Measurements from ENCODE around the gene SYDE1. TPM values are rescaled to one million over a fixed set of nuclear protein-coding genes. Genes with fewer than 3 reads are reported as not detected.

The SYDE1 gene
- total and polyA plus RNA-seq, 7 experiments from 2014 or later, result 0.12 to 2.1 (median 0.64) TPM; not detected in 1

GRCh38 chr19:15144046-15144646 is 36.9 kb downstream of the SYDE1 start:
- Mint-ChIP-seq H3K27ac (peak overlapping the region in 3 of 9 donors; percentile 3 to 42 (median 9)), H3K36me3 (peaks cover 0 to 4% (median 0%) of the 10 kb centered on the region in 5 donors), H3K9me3 (peaks cover 0 to 9% (median 3%) of the 10 kb centered on the region in 11 donors), H3K27me3 (no peaks in the 10 kb centered on the region), H3K4me3 (no peak overlapping the region), H3K4me1 (peaks cover 4 to 16% (median 6%) of the 10 kb centered on the region in 7 donors)
- intact Hi-C loops (cut with micrococcal nuclease), result no loop called here
- ATAC-seq, result no peak
- Histone ChIP-seq H3K36me3 (ENCODE audit: control insufficient read depth in 2 of 3, insufficient read depth in 3 of 3, low read length in 3 of 3) (no peaks in the 10 kb centered on the region), H3K4me1 (ENCODE audit: control insufficient read depth in 2 of 2, insufficient read depth in 2 of 2, low read length in 2 of 2) (no peaks in the 10 kb centered on the region), H3K27ac (ENCODE audit: low read depth, low read length) (no peak overlapping the region), H3K4me3 (ENCODE audit: low read length) (no peak overlapping the region), H3K9me3 (ENCODE audit: control insufficient read depth in 2 of 3, low read length in 3 of 3) (peaks cover 0 to 4% (median 0%) of the 10 kb centered on the region in 3 experiments), H3K27me3 (ENCODE audit: control insufficient read depth in 2 of 2, insufficient read depth in 2 of 2, low read length in 2 of 2) (no peaks in the 10 kb centered on the region)
- no peak for DNase-seq
- ChIA-PET POLR2A (interaction anchor here (0.6 kb wide), 1 partner anchor 274 kb away, joined by 3 read pairs; the partner anchor contains the start of gene AKAP8L), CTCF (no interaction called here)

DNA sequence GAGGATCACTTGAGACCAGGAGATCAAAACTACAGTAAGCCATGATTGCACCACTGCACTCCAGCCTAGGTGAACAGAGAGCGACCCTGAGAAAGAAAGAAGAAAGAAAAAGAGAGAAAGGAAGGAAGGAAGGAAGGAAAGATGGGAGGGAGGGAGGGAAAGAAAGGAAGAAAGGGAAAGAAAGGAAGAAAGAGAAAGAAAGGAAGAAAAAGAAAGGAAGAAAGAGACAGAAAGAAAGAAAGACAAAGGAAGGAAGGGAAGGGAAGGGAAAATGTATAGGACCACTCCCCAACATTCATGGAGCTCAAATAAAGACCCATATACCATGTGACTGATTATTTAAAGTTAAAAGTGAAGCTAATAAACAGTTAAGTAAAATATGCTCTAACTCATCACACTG is 39.9 kb downstream of the SYDE1 start:
- no peaks in the 10 kb centered on the region for H3K36me3 Mint-ChIP-seq
- ChIA-PET CTCF (interaction anchor here (1.6 kb wide), 1 partner anchor 45 kb away, joined by 9 read pairs; no protein-coding TSS in a partner anchor), POLR2A (no interaction called here)
- Histone ChIP-seq H3K4me1 (ENCODE audit: control insufficient read depth in 2 of 2, insufficient read depth in 2 of 2, low read length in 2 of 2) (no peaks in the 10 kb centered on the region), H3K9me3 (ENCODE audit: control insufficient read depth in 2 of 3, low read length in 3 of 3) (no peaks in the 10 kb centered on the region), H3K27me3 (ENCODE audit: control insufficient read depth in 2 of 2, insufficient read depth in 2 of 2, low read length in 2 of 2) (no peaks in the 10 kb centered on the region), H3K27ac (ENCODE audit: low read depth, low read length) (no peak overlapping the region), H3K4me3 (ENCODE audit: low read length) (no peak overlapping the region), H3K36me3 (ENCODE audit: control insufficient read depth in 2 of 3, insufficient read depth in 3 of 3, low read length in 3 of 3) (no peaks in the 10 kb centered on the region)
- intact Hi-C loops (cut with micrococcal nuclease), result no loop called here
- H3K4me3 Mint-ChIP-seq, result peak overlapping the region in 1 of 10 donors; percentile 32
- DNase-seq (no peak), ATAC-seq (no peak)
- H3K4me1 Mint-ChIP-seq, result peaks cover 8 to 22% (median 14%) of the 10 kb centered on the region in 7 donors
- peaks cover 0 to 4% (median 0%) of the 10 kb centered on the region in 5 donors for H3K27me3 Mint-ChIP-seq
- peaks cover 0 to 3% (median 0%) of the 10 kb centered on the region in 11 donors for H3K9me3 Mint-ChIP-seq
- H3K27ac Mint-ChIP-seq, result peak overlapping the region in 4 of 9 donors; percentile 26 to 84 (median 54)

DNA sequence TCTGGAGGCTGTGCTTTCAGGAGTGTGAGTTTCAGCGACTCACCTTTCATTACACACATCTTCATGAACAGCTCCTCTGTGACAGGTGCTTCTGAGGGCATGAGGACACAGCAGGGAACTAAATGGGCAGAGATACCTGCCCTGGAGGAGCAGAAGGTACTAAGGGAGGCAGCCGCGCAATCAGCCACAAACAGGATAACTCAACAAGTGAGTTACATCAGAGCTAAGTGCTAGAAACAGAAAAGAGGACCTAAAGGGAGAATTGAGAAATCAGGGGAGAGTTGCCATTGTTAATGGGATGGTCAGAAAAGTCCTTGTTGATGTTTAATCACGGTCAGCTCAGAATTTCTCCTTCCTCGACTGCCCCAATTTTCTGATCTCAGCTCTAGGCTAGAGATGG is 42.5 kb downstream of the SYDE1 start:
- CTCF ChIA-PET, result interaction anchor here (0.8 to 4.4 kb wide), 8 partner anchors 14 to 61 kb away, joined by 3 to 50 read pairs (median 5); a partner anchor contains a TSS
- peaks cover 2 to 12% (median 8%) of the 10 kb centered on the region in 5 donors for H3K27me3 Mint-ChIP-seq
- Histone ChIP-seq H3K27me3 (ENCODE audit: control insufficient read depth in 2 of 2, insufficient read depth in 2 of 2, low read length in 2 of 2) (no peaks in the 10 kb centered on the region), H3K27ac (ENCODE audit: low read depth, low read length) (no peak overlapping the region), H3K4me3 (ENCODE audit: low read length) (no peak overlapping the region), H3K9me3 (ENCODE audit: control insufficient read depth in 2 of 3, low read length in 3 of 3) (peaks cover 0 to 4% (median 0%) of the 10 kb centered on the region in 3 experiments), H3K4me1 (ENCODE audit: control insufficient read depth in 2 of 2, insufficient read depth in 2 of 2, low read length in 2 of 2) (no peaks in the 10 kb centered on the region), H3K36me3 (ENCODE audit: control insufficient read depth in 2 of 3, insufficient read depth in 3 of 3, low read length in 3 of 3) (no peaks in the 10 kb centered on the region)
- ATAC-seq (no peak), DNase-seq (no peak)
- H3K36me3 Mint-ChIP-seq, result peaks cover 0 to 5% (median 0%) of the 10 kb centered on the region in 5 donors
- peak overlapping the region in 2 of 9 donors; percentile 54 to 56 for H3K27ac Mint-ChIP-seq
- H3K4me1 Mint-ChIP-seq, result peaks cover 8 to 27% (median 16%) of the 10 kb centered on the region in 7 donors
- intact Hi-C loops (cut with micrococcal nuclease), result loop anchor here (1.0 kb wide), 3 partner anchors 24 to 57 kb away; a partner anchor contains a TSS
- H3K4me3 Mint-ChIP-seq, result no peak overlapping the region
- POLR2A ChIA-PET, result interaction anchor here (0.6 kb wide), 1 partner anchor 10 kb away, joined by 5 read pairs; no protein-coding TSS in a partner anchor
- H3K9me3 Mint-ChIP-seq, result peaks cover 0 to 8% (median 3%) of the 10 kb centered on the region in 11 donors

DNA sequence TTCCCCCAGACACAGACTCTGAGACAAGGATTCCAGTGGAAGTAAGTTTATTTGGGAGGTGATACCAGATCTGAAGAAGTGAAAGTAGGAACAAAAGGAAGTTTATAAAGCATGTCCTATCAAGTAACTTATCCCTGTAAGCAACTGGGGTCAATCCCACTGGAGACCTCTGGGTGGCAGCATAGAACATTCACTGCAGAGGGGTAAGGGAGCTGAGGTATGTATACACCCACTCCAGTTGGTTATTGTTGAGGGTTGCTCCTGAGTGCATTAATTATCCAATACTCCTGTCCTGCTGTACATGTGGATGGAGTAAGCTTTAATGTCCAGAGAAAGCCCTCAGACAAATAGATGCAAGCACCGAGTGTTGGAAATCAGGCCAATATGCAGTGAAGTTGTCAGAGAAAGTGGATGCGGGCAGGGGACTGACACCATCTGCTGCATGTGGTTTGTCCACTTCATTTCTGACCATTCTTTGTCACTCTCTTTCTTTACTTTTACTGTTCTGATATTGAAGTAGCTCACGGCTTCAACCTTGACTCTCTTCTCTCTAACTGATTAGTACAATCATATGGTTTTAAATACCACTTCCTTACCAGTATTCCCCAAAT is 46.9 kb downstream of the SYDE1 start:
- H3K27me3 Mint-ChIP-seq, result peaks cover 5 to 12% (median 8%) of the 10 kb centered on the region in 5 donors
- no peaks in the 10 kb centered on the region for H3K36me3 ChIP-seq (ENCODE audit: control insufficient read depth in 2 of 3, insufficient read depth in 3 of 3, low read length in 3 of 3)
- CTCF ChIA-PET, result interaction anchor here (0.9 to 5.3 kb wide), 8 partner anchors 11 to 402 kb away, joined by 3 to 30 read pairs (median 3); no protein-coding TSS in a partner anchor
- no peaks in the 10 kb centered on the region for H3K4me1 ChIP-seq (ENCODE audit: control insufficient read depth in 2 of 2, insufficient read depth in 2 of 2, low read length in 2 of 2)
- intact Hi-C loops (cut with micrococcal nuclease), result no loop called here
- peaks cover 4 to 14% (median 7%) of the 10 kb centered on the region in 7 donors for H3K4me1 Mint-ChIP-seq
- peaks cover 0 to 4% (median 0%) of the 10 kb centered on the region in 3 experiments for H3K9me3 ChIP-seq (ENCODE audit: control insufficient read depth in 2 of 3, low read length in 3 of 3)
- DNase-seq (peak in 1 of 9 donors; percentile 8), ATAC-seq (peak; percentile 63)
- no peak overlapping the region for H3K27ac Mint-ChIP-seq
- peaks cover 0 to 15% (median 3%) of the 10 kb centered on the region in 11 donors for H3K9me3 Mint-ChIP-seq
- H3K27ac ChIP-seq (ENCODE audit: low read depth, low read length), result no peak overlapping the region
- peaks cover 0 to 5% (median 0%) of the 10 kb centered on the region in 5 donors for H3K36me3 Mint-ChIP-seq
- POLR2A ChIA-PET, result no interaction called here
- no peaks in the 10 kb centered on the region for H3K27me3 ChIP-seq (ENCODE audit: control insufficient read depth in 2 of 2, insufficient read depth in 2 of 2, low read length in 2 of 2)
- H3K4me3 ChIP-seq (ENCODE audit: low read length), result no peak overlapping the region
- no peak overlapping the region for H3K4me3 Mint-ChIP-seq

GRCh38 chr19:15155296-15155695 is 48.1 kb downstream of the SYDE1 start:
- no peak overlapping the region for H3K27ac ChIP-seq (ENCODE audit: low read depth, low read length)
- ChIA-PET CTCF (interaction anchor here (0.6 to 5.3 kb wide), 6 partner anchors 55 to 560 kb away, joined by 3 to 30 read pairs (median 3); no protein-coding TSS in a partner anchor), POLR2A (interaction anchor here (0.7 kb wide), 1 partner anchor 1495 kb away, joined by 6 read pairs; no protein-coding TSS in a partner anchor)
- H3K9me3 ChIP-seq (ENCODE audit: control insufficient read depth in 2 of 3, low read length in 3 of 3), result peaks cover 0 to 4% (median 0%) of the 10 kb centered on the region in 3 experiments
- no peak overlapping the region for H3K4me3 Mint-ChIP-seq
- no peak overlapping the region for H3K4me3 ChIP-seq (ENCODE audit: low read length)
- H3K27me3 Mint-ChIP-seq, result peaks cover 5 to 12% (median 8%) of the 10 kb centered on the region in 5 donors
- H3K36me3 Mint-ChIP-seq, result peaks cover 0 to 5% (median 0%) of the 10 kb centered on the region in 5 donors
- no peaks in the 10 kb centered on the region for H3K36me3 ChIP-seq (ENCODE audit: control insufficient read depth in 2 of 3, insufficient read depth in 3 of 3, low read length in 3 of 3)
- no peaks in the 10 kb centered on the region for H3K27me3 ChIP-seq (ENCODE audit: control insufficient read depth in 2 of 2, insufficient read depth in 2 of 2, low read length in 2 of 2)
- peaks cover 0 to 15% (median 3%) of the 10 kb centered on the region in 11 donors for H3K9me3 Mint-ChIP-seq
- DNase-seq (no peak), ATAC-seq (no peak)
- intact Hi-C loops (cut with micrococcal nuclease), result no loop called here
- peaks cover 3 to 8% (median 4%) of the 10 kb centered on the region in 7 donors for H3K4me1 Mint-ChIP-seq
- no peak overlapping the region for H3K27ac Mint-ChIP-seq
- no peaks in the 10 kb centered on the region for H3K4me1 ChIP-seq (ENCODE audit: control insufficient read depth in 2 of 2, insufficient read depth in 2 of 2, low read length in 2 of 2)

DNA sequence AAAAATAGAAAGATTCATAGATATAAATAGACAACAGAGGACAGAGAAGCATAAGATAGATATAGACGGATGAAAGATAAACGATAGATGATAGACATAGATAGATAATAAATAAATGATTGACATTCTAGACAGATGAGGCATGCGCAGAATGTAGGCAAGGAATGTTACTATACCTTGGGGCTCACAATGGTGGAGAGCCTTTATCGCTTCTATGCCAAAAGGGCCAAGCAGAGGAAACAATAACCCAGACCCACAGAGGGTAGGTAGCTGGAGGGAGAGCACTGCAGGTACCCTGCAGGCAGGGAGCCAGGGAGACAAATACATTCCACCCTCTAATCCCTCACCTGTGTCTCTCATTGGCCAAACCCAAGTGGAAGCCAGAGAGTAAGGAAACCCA is 49.2 kb downstream of the SYDE1 start:
- Histone ChIP-seq H3K36me3 (ENCODE audit: control insufficient read depth in 2 of 3, insufficient read depth in 3 of 3, low read length in 3 of 3) (no peaks in the 10 kb centered on the region), H3K4me1 (ENCODE audit: control insufficient read depth in 2 of 2, insufficient read depth in 2 of 2, low read length in 2 of 2) (no peaks in the 10 kb centered on the region), H3K27me3 (ENCODE audit: control insufficient read depth in 2 of 2, insufficient read depth in 2 of 2, low read length in 2 of 2) (no peaks in the 10 kb centered on the region), H3K9me3 (ENCODE audit: control insufficient read depth in 2 of 3, low read length in 3 of 3) (peaks cover 0 to 4% (median 0%) of the 10 kb centered on the region in 3 experiments), H3K27ac (ENCODE audit: low read depth, low read length) (no peak overlapping the region), H3K4me3 (ENCODE audit: low read length) (no peak overlapping the region)
- ChIA-PET POLR2A (no interaction called here), CTCF (no interaction called here)
- Mint-ChIP-seq H3K4me1 (peaks cover 0 to 5% (median 0%) of the 10 kb centered on the region in 7 donors), H3K27me3 (peaks cover 3 to 12% (median 7%) of the 10 kb centered on the region in 5 donors), H3K4me3 (no peak overlapping the region), H3K27ac (no peak overlapping the region), H3K9me3 (peaks cover 0 to 15% (median 3%) of the 10 kb centered on the region in 11 donors), H3K36me3 (peaks cover 0 to 5% (median 0%) of the 10 kb centered on the region in 5 donors)
- DNase-seq (no peak), ATAC-seq (no peak)
- intact Hi-C loops (cut with micrococcal nuclease), result no loop called here

Measured in naive thymus-derived CD4-positive, alpha-beta T cell (primary cell).